Liver (tissue), 9 donors: ENCODE data around the gene RNLS. TPM values are rescaled to one million over a fixed set of nuclear protein-coding genes. Genes with fewer than 3 reads are reported as not detected.

Source experiments
- DNase-seq: peaks from one replicate; pipeline ENCODE4 v3.0.0-alpha.2; 2017; ENCODE audit warnings: low spot score
- H3K27ac ChIP-seq, 2 donors: one replicate each; pipeline ENCODE4 v1.7.0; 2013; ENCODE audit warnings: inconsistent platforms in 2 of 2, low read length in 2 of 2, control low read depth in 1 of 2, low read depth in 1 of 2, mild to moderate bottlenecking in 1 of 2
- H3K27me3 ChIP-seq, 4 donors: one replicate each; pipeline versions ENCODE4 v1.6.1 to v1.7.0; 2013; ENCODE audit warnings: low read length in 3 of 4, inconsistent platforms in 1 of 4, mild to moderate bottlenecking in 1 of 4, moderate library complexity in 1 of 4; ENCODE audit not compliant: control insufficient read depth in 4 of 4, insufficient read depth in 4 of 4
- H3K36me3 ChIP-seq, 4 donors: one replicate each; pipeline versions ENCODE4 v1.6.1 to v1.7.0; 2013; ENCODE audit warnings: low read length in 3 of 4, mild to moderate bottlenecking in 3 of 4, low read depth in 1 of 4, moderate library complexity in 1 of 4; ENCODE audit not compliant: control insufficient read depth in 4 of 4, insufficient read depth in 3 of 4
- H3K4me1 ChIP-seq, 4 donors: one replicate each; pipeline versions ENCODE4 v1.6.1 to v1.7.0; 2013; ENCODE audit warnings: low read length in 3 of 4, mild to moderate bottlenecking in 3 of 4, moderate library complexity in 1 of 4; ENCODE audit not compliant: control insufficient read depth in 4 of 4, insufficient read depth in 4 of 4
- H3K4me3 ChIP-seq, 3 donors: one replicate each; pipeline versions ENCODE4 v1.6.1 to v1.7.0; 2013; ENCODE audit warnings: low read length in 3 of 3, control low read depth in 1 of 3, low read depth in 1 of 3, mild to moderate bottlenecking in 1 of 3
- H3K9ac ChIP-seq, 2 donors: one replicate each; pipeline ENCODE4 v1.7.0; 2013; ENCODE audit warnings: low read length in 2 of 2, mild to moderate bottlenecking in 2 of 2, moderate library complexity in 2 of 2, control low read depth in 1 of 2, low read depth in 1 of 2
- H3K9me3 ChIP-seq, 4 donors: one replicate each; pipeline versions ENCODE4 v1.6.1 to v1.7.0; 2013; ENCODE audit warnings: low read length in 3 of 4; ENCODE audit not compliant: control insufficient read depth in 4 of 4
- ATF3 ChIP-seq: IDR thresholded peaks from 2 replicates; pipeline ENCODE4 v1.6.1; 2016; ENCODE audit warnings: antibody characterized with exemption
- CTCF ChIP-seq: fragments of 150-350 bp; IDR thresholded peaks from 2 replicates; pipeline ENCODE4 v1.5.1; 2017; ENCODE audit warnings: improper control_type of control experiment, low read depth, low read length; ENCODE audit not compliant: missing input control
- EGR1 ChIP-seq, 2 donors: IDR thresholded peaks; 2 replicates each; pipeline ENCODE4 v1.6.1; 2016 to 2018; ENCODE audit warnings: antibody characterized with exemption in 2 of 2, low read depth in 2 of 2
- FOXA1 ChIP-seq: IDR thresholded peaks from 2 replicates; pipeline ENCODE4 v1.6.1; 2016; ENCODE audit warnings: antibody characterized with exemption
- FOXA2 ChIP-seq: IDR thresholded peaks from 2 replicates; pipeline ENCODE4 v1.6.1; 2016; ENCODE audit warnings: antibody characterized with exemption
- GABPA ChIP-seq, 2 donors: IDR thresholded peaks in 1 of 2; conservative IDR thresholded peaks in 1 of 2; 2 replicates each; pipeline ENCODE4 v1.6.1; 2016; ENCODE audit warnings: antibody characterized with exemption in 2 of 2, mild to moderate bottlenecking in 1 of 2, moderate library complexity in 1 of 2
- HNF4A ChIP-seq, 2 donors: conservative IDR thresholded peaks; 2 replicates each; pipeline ENCODE4 v1.6.1; 2016; ENCODE audit warnings: antibody characterized with exemption in 2 of 2, mild to moderate bottlenecking in 2 of 2
- HNF4G ChIP-seq: IDR thresholded peaks from 2 replicates; pipeline ENCODE4 v1.6.1; 2016; ENCODE audit warnings: antibody characterized with exemption
- JUND ChIP-seq, 2 donors: IDR thresholded peaks; 2 replicates each; pipeline ENCODE4 v1.6.1; 2016; ENCODE audit warnings: antibody characterized with exemption in 2 of 2
- MAX ChIP-seq: IDR thresholded peaks from 2 replicates; pipeline ENCODE4 v1.6.1; 2016; ENCODE audit warnings: antibody characterized with exemption
- NR2F2 ChIP-seq: IDR thresholded peaks from 2 replicates; pipeline ENCODE4 v1.6.1; 2016; ENCODE audit warnings: antibody characterized with exemption
- RAD21 ChIP-seq, 2 donors: IDR thresholded peaks; 2 replicates each; pipeline ENCODE4 v1.6.1; 2016; ENCODE audit warnings: antibody characterized with exemption in 2 of 2, mild to moderate bottlenecking in 2 of 2
- REST ChIP-seq: IDR thresholded peaks from 2 replicates; pipeline ENCODE4 v1.6.1; 2016; ENCODE audit warnings: antibody characterized with exemption, mild to moderate bottlenecking
- RXRA ChIP-seq, 2 donors: IDR thresholded peaks; 2 replicates each; pipeline ENCODE4 v1.6.1; 2017 to 2018; ENCODE audit warnings: antibody characterized with exemption in 2 of 2, mild to moderate bottlenecking in 1 of 2
- SP1 ChIP-seq: IDR thresholded peaks from 2 replicates; pipeline ENCODE4 v1.6.1; 2018; ENCODE audit warnings: antibody characterized with exemption, mild to moderate bottlenecking
- TAF1 ChIP-seq: conservative IDR thresholded peaks from 2 replicates; pipeline ENCODE4 v1.6.1; 2016; ENCODE audit warnings: antibody characterized with exemption, mild to moderate bottlenecking
- YY1 ChIP-seq: IDR thresholded peaks from 2 replicates; pipeline ENCODE4 v1.6.1; 2016; ENCODE audit warnings: antibody characterized with exemption, mild to moderate bottlenecking
- ZBTB33 ChIP-seq: IDR thresholded peaks from 2 replicates; pipeline ENCODE4 v1.6.1; 2016; ENCODE audit warnings: antibody characterized with exemption
- WGBS: extraction: QIAGEN DNeasy Blood & Tissue Kit; methylation state at CpG from one replicate; pipeline ENCODE4 v1.1.7; 2013; 5-methylcytosine and 5-hydroxymethylcytosine counted together
- polyA plus RNA-seq, 2 donors: library from polyadenylated mRNA; stranded (reverse) in 1 of 2; unstranded in 1 of 2; fragments of 200-250 nt in 1 of 2; fragments of >200 nt in 1 of 2; fragmentation: Nextera tagmentation in 1 of 2; extraction: Ambion mirVana in 1 of 2; gene quantifications; one replicate each; pipeline versions ENCODE4 v1.2.1 to v1.2.3, GENCODE V29; 2013 to 2015
- total RNA-seq, 2 donors: library from RNA; depleted of rRNA; stranded (reverse); fragments of >200 nt; gene quantifications; one replicate each; pipeline ENCODE4 v1.2.3, GENCODE V29; 2014
- donor health status: healthy.
- donor health status: healthy.
- donor health status: healthy.
- donor health status: healthy.
- donor health status: healthy.

RNLS gene
- total and polyA plus RNA-seq, 4 donors, result 4.1 to 12.4 (median 7.5) TPM

- no peak for DNase-seq
- Histone ChIP-seq H3K4me1 (peaks cover 0 to 25% (median 17%) of the 10 kb centered on the region in 4 donors), H3K27me3 (no peaks in the 10 kb centered on the region), H3K9me3 (no peaks in the 10 kb centered on the region), H3K27ac (no peak overlapping the region), H3K4me3 (no peak overlapping the region), H3K9ac (no peak overlapping the region), H3K36me3 (no peaks in the 10 kb centered on the region)
- WGBS, result 20% methylated on average over 2 of the region's 2 CpGs
- TF ChIP-seq TAF1, result no peak
- peak; percentile 78 for TF ChIP-seq NR2F2
Observed at GRCh38 chr10:88538048-88538447, 45.1 kb downstream of the RNLS start.

- no peaks in the 10 kb centered on the region for H3K27me3 ChIP-seq
- 89% methylated on average over 2 of the region's 2 CpGs for WGBS
- H3K9me3 ChIP-seq, result no peaks in the 10 kb centered on the region
- no peaks in the 10 kb centered on the region for H3K36me3 ChIP-seq
- peaks cover 0 to 25% (median 17%) of the 10 kb centered on the region in 4 donors for H3K4me1 ChIP-seq
- H3K9ac ChIP-seq, result no peak overlapping the region
- no peak overlapping the region for H3K27ac ChIP-seq
- no peak for TF ChIP-seq YY1
- TF ChIP-seq FOXA1, result no peak
- no peak for TF ChIP-seq JUND (IDR thresholded peaks at IDR 0.05)
- DNase-seq, result no peak
- no peak overlapping the region for H3K4me3 ChIP-seq
Observed at GRCh38 chr10:88537322-88537721, 45.8 kb downstream of the RNLS start.

GRCh38 chr10:88536437-88536836 lies 46.7 kb downstream of the RNLS start:
- peaks cover 0 to 25% (median 22%) of the 10 kb centered on the region in 4 donors for H3K4me1 ChIP-seq
- no peak for DNase-seq
- no peak overlapping the region for H3K9ac ChIP-seq
- 92% methylated on average over 4 of the region's 4 CpGs for WGBS
- H3K9me3 ChIP-seq, result no peaks in the 10 kb centered on the region
- H3K27ac ChIP-seq, result no peak overlapping the region
- no peak for TF ChIP-seq JUND (IDR thresholded peaks at IDR 0.05)
- no peak for TF ChIP-seq REST
- no peak for TF ChIP-seq FOXA1
- TF ChIP-seq HNF4G, result no peak
- no peak for TF ChIP-seq ZBTB33
- no peak for TF ChIP-seq SP1
- TF ChIP-seq FOXA2, result no peak
- no peak for TF ChIP-seq YY1
- TF ChIP-seq MAX, result no peak
- no peak for TF ChIP-seq HNF4A (conservative IDR thresholded peaks at IDR 0.05)
- no peak for TF ChIP-seq ATF3
- TF ChIP-seq RAD21 (IDR thresholded peaks at IDR 0.05), result no peak
- TF ChIP-seq NR2F2, result no peak
- no peak for TF ChIP-seq GABPA (IDR thresholded peaks at IDR 0.05 in 1 of 2, conservative IDR thresholded peaks at IDR 0.05 in 1 of 2)
- TF ChIP-seq TAF1, result no peak
- no peak for TF ChIP-seq CTCF
- no peak for TF ChIP-seq EGR1 (IDR thresholded peaks at IDR 0.05; ENCODE audit: low read depth in 2 of 2)
- TF ChIP-seq RXRA (IDR thresholded peaks at IDR 0.05), result no peak
- H3K27me3 ChIP-seq, result no peaks in the 10 kb centered on the region
- no peaks in the 10 kb centered on the region for H3K36me3 ChIP-seq
- H3K4me3 ChIP-seq, result no peak overlapping the region
